Tibial nerve (tissue), 4 donors: ENCODE data around the gene NXPH3. TPM values are rescaled to one million over a fixed set of nuclear protein-coding genes. Genes with fewer than 3 reads are reported as not detected.

ENCODE experiments used
- DNase-seq, 2 donors: peaks; one replicate each; pipeline ENCODE4 v3.0.0-alpha.2; 2019; ENCODE audit warnings: low spot score in 2 of 2
- H3K27ac ChIP-seq, 4 donors: fragments of 200-600 bp; sonication (generic) in 3 of 4; one replicate each; pipeline ENCODE4 v1.5.1; 2017 to 2019; ENCODE audit warnings: mild to moderate bottlenecking in 1 of 4
- H3K27me3 ChIP-seq, 2 donors: fragments of 200-600 bp; sonication (generic) in 1 of 2; one replicate each; pipeline versions ENCODE4 v1.5.1 to v1.6.0; 2017 to 2019
- H3K36me3 ChIP-seq, 3 donors: fragments of 200-600 bp; sonication (generic); one replicate each; pipeline ENCODE4 v1.5.1; 2018 to 2019
- H3K4me1 ChIP-seq, 4 donors: fragments of 200-600 bp; sonication (generic) in 3 of 4; one replicate each; pipeline ENCODE4 v1.5.1; 2017 to 2019
- H3K4me3 ChIP-seq, 4 donors: fragments of 200-600 bp; sonication (generic) in 3 of 4; one replicate each; pipeline ENCODE4 v1.5.1; 2017 to 2019; ENCODE audit warnings: mild to moderate bottlenecking in 1 of 4, moderate library complexity in 1 of 4
- H3K9me3 ChIP-seq, 4 donors: fragments of 200-600 bp; sonication (generic) in 3 of 4; one replicate each; pipeline ENCODE4 v1.5.1; 2017 to 2019
- CTCF ChIP-seq, 5 experiments: fragments of 200-600 bp in 3 of 5; fragments of 450-650 bp in 2 of 5; sonication (generic) in 3 of 5; IDR thresholded peaks; one replicate each; pipeline ENCODE4 v1.5.1; 2016 to 2019; ENCODE audit warnings: antibody characterized with exemption in 5 of 5, mild to moderate bottlenecking in 3 of 5, moderate library complexity in 2 of 5
- EP300 ChIP-seq, 2 donors: sonication (generic); formaldehyde crosslinking; IDR thresholded peaks; one replicate each; pipeline ENCODE4 v1.6.1; 2017; ENCODE audit warnings: antibody characterized with exemption in 2 of 2, mild to moderate bottlenecking in 1 of 2
- POLR2A ChIP-seq, 2 donors: fragments of 450-650 bp; IDR thresholded peaks; one replicate each; pipeline ENCODE4 v1.6.1; 2017; ENCODE audit warnings: antibody characterized with exemption in 2 of 2, mild to moderate bottlenecking in 2 of 2, moderate library complexity in 2 of 2
- WGBS, 2 donors: methylation state at CpG; one replicate each; pipeline ENCODE4 v1.1.5; 2018; 5-methylcytosine and 5-hydroxymethylcytosine counted together
- total RNA-seq, 4 donors: library from RNA; depleted of rRNA; stranded (reverse); fragments of >200 nt; gene quantifications; one replicate each; pipeline ENCODE4 v1.1.0, GENCODE V29; 2016

The NXPH3 gene
- total RNA-seq, 4 donors from 2014 or later = 5.4 to 21.9 (median 11.4) TPM

- Histone ChIP-seq H3K27me3 (no peaks in the 10 kb centered on the region), H3K36me3 (peaks cover 0 to 65% (median 0%) of the 10 kb centered on the region in 3 donors), H3K27ac (no peak overlapping the region), H3K4me3 (no peak overlapping the region), H3K9me3 (no peaks in the 10 kb centered on the region), H3K4me1 (peaks cover 0 to 3% (median 0%) of the 10 kb centered on the region in 4 donors)
- 92 to 93% methylated on average over 3 of the region's 3 CpGs for WGBS, 2 donors
- no peak for DNase-seq
- TF ChIP-seq EP300 (IDR thresholded peaks at IDR 0.05) (no peak), CTCF (IDR thresholded peaks at IDR 0.05) (no peak), POLR2A (IDR thresholded peaks at IDR 0.05) (no peak)
Observed at GRCh38 chr17:49592263-49592662, 16.6 kb downstream of the NXPH3 start.

DNA sequence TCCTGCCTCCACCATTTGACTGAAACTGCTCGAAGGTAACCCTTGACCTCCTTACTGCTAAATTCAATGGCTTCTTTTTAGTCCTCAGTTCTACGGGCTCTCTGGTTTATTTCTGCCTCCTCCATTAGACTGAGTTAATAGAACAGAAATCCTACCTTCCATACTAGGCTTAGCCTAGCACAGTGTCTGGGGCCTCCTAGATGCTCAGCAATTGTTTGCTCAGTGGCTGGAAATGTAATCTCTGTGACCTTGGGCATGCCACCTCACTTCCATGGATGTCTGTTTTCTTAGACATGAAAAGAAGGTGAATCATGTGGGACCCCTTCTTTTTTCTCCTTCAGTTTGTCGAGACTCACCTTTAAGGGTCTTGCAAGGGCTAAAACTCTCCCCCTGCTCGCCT, 19.7 kb downstream of the NXPH3 start:
- no peaks in the 10 kb centered on the region for H3K9me3 ChIP-seq
- no peaks in the 10 kb centered on the region for H3K27me3 ChIP-seq
- peaks cover 0 to 82% (median 0%) of the 10 kb centered on the region in 3 donors for H3K36me3 ChIP-seq
- H3K27ac ChIP-seq = no peak overlapping the region
- no peak for DNase-seq
- WGBS, 2 donors = 79 to 81% methylated on average over 4 of the region's 4 CpGs
- H3K4me3 ChIP-seq = no peak overlapping the region
- no peak for TF ChIP-seq POLR2A (IDR thresholded peaks at IDR 0.05)
- peaks cover 0 to 9% (median 2%) of the 10 kb centered on the region in 4 donors for H3K4me1 ChIP-seq

DNA sequence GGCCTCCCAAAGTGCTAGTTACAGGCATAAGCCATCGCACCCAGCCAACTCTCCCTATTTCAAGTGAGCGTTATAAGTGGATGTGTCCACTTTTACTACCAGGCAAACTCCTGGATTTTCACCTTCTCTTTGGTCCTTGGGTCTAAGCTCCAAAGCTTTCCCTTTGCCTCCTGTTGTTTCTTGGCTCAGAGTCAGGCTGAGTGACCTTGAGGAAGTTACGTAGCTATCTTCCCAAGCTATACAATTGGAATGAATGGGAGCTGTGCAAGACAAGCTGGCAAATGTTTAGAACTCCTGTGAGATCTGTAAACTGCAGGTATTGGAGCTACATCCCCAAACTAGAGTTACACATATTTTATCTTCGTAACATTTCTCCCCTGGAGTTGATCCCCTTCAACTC, 20.3 kb downstream of the NXPH3 start:
- no peak for DNase-seq
- TF ChIP-seq CTCF (IDR thresholded peaks at IDR 0.05) = no peak
- TF ChIP-seq POLR2A (IDR thresholded peaks at IDR 0.05) = no peak
- no peak for TF ChIP-seq EP300 (IDR thresholded peaks at IDR 0.05)
- Histone ChIP-seq H3K27me3 (no peaks in the 10 kb centered on the region), H3K4me3 (no peak overlapping the region), H3K9me3 (no peaks in the 10 kb centered on the region), H3K36me3 (peaks cover 0 to 82% (median 0%) of the 10 kb centered on the region in 3 donors), H3K27ac (no peak overlapping the region), H3K4me1 (peaks cover 0 to 9% (median 2%) of the 10 kb centered on the region in 4 donors)
- WGBS, 2 donors = 91 to 100% methylated on average over 4 of the region's 4 CpGs

DNA sequence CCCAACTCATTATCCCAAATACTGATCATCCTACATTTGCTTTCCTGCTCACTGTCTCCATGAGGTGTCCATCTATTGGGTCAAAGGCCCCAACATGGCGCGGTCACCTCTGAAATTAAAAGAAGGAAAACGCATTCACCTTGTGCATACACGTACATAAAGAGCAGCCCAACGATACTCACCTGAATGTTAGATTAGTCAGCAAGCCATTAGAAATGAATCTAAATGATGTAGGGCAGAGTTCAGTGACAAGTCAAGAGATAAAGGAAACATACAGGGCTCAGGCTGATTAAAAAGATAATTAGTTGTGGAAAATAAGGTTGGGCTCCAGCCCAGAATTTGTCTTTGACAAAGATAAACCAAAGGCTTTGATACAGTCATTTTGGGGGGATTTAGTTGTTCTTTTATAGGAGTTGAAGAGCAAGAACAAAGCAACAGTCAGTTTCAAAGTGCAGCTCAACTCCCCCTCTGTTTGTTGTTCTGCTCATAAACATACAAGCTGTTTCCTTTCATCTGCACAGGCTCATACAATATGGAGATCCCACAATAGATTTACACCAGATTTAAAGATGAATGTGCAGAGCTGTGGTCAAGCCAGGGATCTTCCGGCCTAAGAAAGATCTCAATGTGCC, 21.1 kb downstream of the NXPH3 start:
- Histone ChIP-seq H3K36me3 (peaks cover 0 to 87% (median 0%) of the 10 kb centered on the region in 3 donors), H3K4me3 (no peak overlapping the region), H3K27ac (no peak overlapping the region), H3K9me3 (no peaks in the 10 kb centered on the region), H3K4me1 (peaks cover 0 to 9% (median 2%) of the 10 kb centered on the region in 4 donors), H3K27me3 (no peaks in the 10 kb centered on the region)
- 90 to 92% methylated on average over 6 of the region's 6 CpGs for WGBS, 2 donors
- no peak for DNase-seq
- no peak for TF ChIP-seq EP300 (IDR thresholded peaks at IDR 0.05)
- TF ChIP-seq POLR2A (IDR thresholded peaks at IDR 0.05) = no peak
- no peak for TF ChIP-seq CTCF (IDR thresholded peaks at IDR 0.05)

GRCh38 chr17:49597436-49597835, 21.8 kb downstream of the NXPH3 start:
- H3K36me3 ChIP-seq = peaks cover 0 to 84% (median 0%) of the 10 kb centered on the region in 3 donors
- WGBS, 2 donors = 84 to 92% methylated on average over 4 of the region's 4 CpGs
- DNase-seq = no peak

More at GRCh38 chr17:49597436-49597835, 21.8 kb downstream of the NXPH3 start:
- Histone ChIP-seq H3K27ac (no peak overlapping the region), H3K27me3 (no peaks in the 10 kb centered on the region), H3K9me3 (no peaks in the 10 kb centered on the region), H3K4me1 (peaks cover 0 to 15% (median 4%) of the 10 kb centered on the region in 4 donors), H3K4me3 (no peak overlapping the region)
- no peak for TF ChIP-seq POLR2A (IDR thresholded peaks at IDR 0.05)
- TF ChIP-seq CTCF (IDR thresholded peaks at IDR 0.05) = no peak
- TF ChIP-seq EP300 (IDR thresholded peaks at IDR 0.05) = no peak
